AG09309 (cell line): ENCODE measurements around the gene ZNF664.

Source experiments
- DNase-seq: peaks from one replicate; pipeline ENCODE4 v3.0.0-alpha.2; 2010; ENCODE audit warnings: low read depth
- H3K4me3 ChIP-seq: 2 replicates; pipeline ENCODE4 v1.5.1; 2011; ENCODE audit warnings: mild to moderate bottlenecking, low read depth, low read length, moderate library complexity; ENCODE audit not compliant: control insufficient read depth
- TF ChIP-seq, protein P1 (sequence below): IDR thresholded peaks from 2 replicates; pipeline ENCODE4 v1.5.1; 2011; ENCODE audit warnings: mild to moderate bottlenecking, low read depth, low read length, inconsistent platforms; ENCODE audit not compliant: insufficient read depth, control insufficient read depth; ENCODE audit errors: missing control alignments

ZNF664 gene

GRCh38 chr12:123936956-123937706 lies 35.9 kb upstream of the ZNF664 start:
- H3K4me3 ChIP-seq: no peak overlapping the region
- no peak for DNase-seq
- TF ChIP-seq, protein P1, sequence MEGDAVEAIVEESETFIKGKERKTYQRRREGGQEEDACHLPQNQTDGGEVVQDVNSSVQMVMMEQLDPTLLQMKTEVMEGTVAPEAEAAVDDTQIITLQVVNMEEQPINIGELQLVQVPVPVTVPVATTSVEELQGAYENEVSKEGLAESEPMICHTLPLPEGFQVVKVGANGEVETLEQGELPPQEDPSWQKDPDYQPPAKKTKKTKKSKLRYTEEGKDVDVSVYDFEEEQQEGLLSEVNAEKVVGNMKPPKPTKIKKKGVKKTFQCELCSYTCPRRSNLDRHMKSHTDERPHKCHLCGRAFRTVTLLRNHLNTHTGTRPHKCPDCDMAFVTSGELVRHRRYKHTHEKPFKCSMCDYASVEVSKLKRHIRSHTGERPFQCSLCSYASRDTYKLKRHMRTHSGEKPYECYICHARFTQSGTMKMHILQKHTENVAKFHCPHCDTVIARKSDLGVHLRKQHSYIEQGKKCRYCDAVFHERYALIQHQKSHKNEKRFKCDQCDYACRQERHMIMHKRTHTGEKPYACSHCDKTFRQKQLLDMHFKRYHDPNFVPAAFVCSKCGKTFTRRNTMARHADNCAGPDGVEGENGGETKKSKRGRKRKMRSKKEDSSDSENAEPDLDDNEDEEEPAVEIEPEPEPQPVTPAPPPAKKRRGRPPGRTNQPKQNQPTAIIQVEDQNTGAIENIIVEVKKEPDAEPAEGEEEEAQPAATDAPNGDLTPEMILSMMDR: no peak

GRCh38 chr12:123937707-123938591 lies 35.1 kb upstream of the ZNF664 start:
- no peak overlapping the region for H3K4me3 ChIP-seq
- DNase-seq: no peak
- TF ChIP-seq, protein P1: no peak

DNA sequence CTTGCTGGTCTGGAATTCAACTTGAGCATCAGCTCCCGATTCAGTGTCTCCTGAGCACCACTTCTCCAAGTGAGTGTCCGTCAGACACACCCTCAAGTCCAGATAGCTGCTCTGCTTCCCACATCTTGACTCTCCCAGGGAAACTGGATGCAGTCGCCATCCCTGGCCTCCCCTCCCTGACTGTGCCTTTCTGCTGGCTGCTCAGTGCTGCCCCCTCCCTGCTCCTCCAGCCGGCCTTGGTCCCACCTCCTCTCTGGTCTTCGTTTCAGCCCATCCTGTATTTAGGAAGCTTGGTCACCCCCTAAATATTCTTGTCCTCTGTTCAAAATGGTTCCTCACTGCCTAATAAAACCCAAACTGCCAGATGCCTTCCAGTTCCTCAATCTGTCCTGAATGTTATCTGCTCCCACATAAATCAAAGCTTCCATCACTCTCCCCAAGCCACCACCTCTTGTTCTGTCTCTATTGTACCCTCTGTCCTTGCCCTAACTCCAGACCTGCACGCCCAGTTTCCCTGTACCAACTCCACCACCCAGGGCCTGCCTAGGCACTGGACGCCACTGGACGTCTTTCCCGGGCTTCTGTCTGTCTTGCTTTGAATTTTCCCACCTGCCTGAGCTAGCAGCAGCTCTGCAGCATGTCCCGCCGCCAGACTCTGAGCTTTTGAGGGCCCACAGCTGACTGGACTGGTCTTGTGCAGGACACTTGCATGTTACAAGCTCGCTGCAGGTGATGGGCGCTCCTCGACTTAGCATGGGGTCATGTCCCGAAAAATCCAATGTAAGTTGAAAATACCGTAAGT lies 34.1 kb upstream of the ZNF664 start:
- DNase-seq: no peak
- no peak overlapping the region for H3K4me3 ChIP-seq
- TF ChIP-seq, protein P1: peak; percentile 38

GRCh38 chr12:123939716-123940626 lies 33.0 kb upstream of the ZNF664 start:
- no peak for DNase-seq
- TF ChIP-seq, protein P1: no peak
- no peak overlapping the region for H3K4me3 ChIP-seq

- no peak overlapping the region for H3K4me3 ChIP-seq
- TF ChIP-seq, protein P1: no peak
- no peak for DNase-seq
These were observed 32.4 kb upstream of the ZNF664 start for GRCh38 chr12:123940627-123940966.

- TF ChIP-seq, protein P1: no peak
- no peak for DNase-seq
- no peak overlapping the region for H3K4me3 ChIP-seq
These were observed 32.0 kb upstream of the ZNF664 start for GRCh38 chr12:123941000-123941399.
